GM12874 (cell line): Measurements from ENCODE around the gene SART1.

Experiments used
- CTCF ChIP-seq: IDR thresholded peaks from 2 replicates; pipeline ENCODE4 v1.5.1; 2011; ENCODE audit warnings: low read depth, mild to moderate bottlenecking, control low read depth, low read length, moderate library complexity; ENCODE audit not compliant: insufficient read depth

Gene SART1

GRCh38 chr11:65918211-65919140 is 43.1 kb upstream of the SART1 start, which contains the start of gene C11orf68:
Gene C11orf68, minus strand, starts transcription at chr11:65919062. Its CDS starts 31 bp downstream, at chr11:65919031.
- no peak for TF ChIP-seq CTCF

GRCh38 chr11:65919141-65919572 is 42.4 kb upstream of the SART1 start, which contains the start of gene DRAP1:
Gene DRAP1, plus strand, starts transcription at chr11:65919426. Its CDS starts 76 bp downstream, at chr11:65919502.
- no peak for TF ChIP-seq CTCF

GRCh38 chr11:65919573-65920371 is 41.8 kb upstream of the SART1 start:
- TF ChIP-seq CTCF, result no peak

DNA sequence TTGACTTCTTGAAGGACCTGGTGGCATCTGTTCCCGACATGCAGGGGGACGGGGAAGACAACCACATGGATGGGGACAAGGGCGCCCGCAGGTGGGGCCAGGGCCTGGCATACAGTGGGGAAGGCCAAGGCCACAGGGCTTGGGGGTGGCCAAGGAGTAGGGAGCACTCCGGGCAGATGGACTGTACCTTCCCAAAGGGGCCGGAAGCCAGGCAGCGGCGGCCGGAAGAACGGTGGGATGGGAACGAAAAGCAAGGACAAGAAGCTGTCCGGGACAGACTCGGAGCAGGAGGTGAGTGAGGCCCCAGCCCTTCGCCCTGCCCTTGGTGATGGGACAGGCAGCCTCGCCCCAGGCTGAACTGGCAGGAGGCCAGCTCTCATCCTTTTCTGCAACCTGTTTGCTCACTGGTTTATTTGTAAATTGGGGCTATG is 41.1 kb upstream of the SART1 start:
- TF ChIP-seq CTCF, result no peak

DNA sequence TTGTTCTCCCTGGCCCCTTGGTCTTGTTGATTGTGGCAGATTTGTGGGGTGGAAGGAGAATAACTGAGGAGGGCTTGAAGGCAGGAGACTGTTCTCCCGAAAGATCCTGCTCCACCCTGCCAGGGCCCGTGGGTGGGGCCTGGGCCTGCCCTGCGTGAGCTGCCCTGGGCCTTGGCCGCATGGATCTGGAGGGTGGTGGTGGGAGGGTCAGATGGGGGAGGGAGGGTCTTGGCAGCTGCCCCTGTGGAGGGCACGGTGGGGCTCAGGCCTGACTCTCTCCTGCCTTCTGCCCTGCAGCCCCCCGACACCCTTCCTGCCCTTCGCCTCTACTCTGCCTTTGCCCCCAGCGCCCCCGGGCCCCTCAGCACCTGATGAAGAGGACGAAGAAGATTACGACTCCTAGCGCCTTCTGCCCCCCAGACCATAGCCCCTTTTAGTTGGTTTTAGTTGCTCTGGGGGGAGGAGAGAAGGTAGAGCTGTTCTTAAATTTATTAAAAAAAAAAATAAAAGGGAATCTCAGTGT is 40.4 kb upstream of the SART1 start:
- TF ChIP-seq CTCF, result no peak

DNA sequence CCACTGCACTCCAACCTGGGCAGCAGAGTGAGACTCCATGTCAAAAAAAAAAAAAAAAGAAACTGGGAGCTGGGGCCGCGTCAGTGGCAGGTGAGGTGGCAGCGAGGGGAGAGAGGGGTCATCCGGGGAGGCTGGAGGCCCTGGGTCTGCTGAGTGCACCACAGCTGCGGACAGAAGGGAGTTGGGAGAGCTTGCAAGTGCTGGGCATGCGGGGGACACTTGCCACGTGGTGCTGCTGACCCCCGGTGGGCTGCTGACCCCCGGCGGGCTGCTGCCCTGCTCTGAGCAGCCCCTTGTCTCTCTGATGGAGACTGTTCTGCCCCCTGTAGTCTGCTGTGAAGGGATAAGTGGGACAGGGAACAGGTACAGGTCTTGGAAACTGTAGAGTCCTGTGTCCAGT is 39.7 kb upstream of the SART1 start:
- no peak for TF ChIP-seq CTCF

DNA sequence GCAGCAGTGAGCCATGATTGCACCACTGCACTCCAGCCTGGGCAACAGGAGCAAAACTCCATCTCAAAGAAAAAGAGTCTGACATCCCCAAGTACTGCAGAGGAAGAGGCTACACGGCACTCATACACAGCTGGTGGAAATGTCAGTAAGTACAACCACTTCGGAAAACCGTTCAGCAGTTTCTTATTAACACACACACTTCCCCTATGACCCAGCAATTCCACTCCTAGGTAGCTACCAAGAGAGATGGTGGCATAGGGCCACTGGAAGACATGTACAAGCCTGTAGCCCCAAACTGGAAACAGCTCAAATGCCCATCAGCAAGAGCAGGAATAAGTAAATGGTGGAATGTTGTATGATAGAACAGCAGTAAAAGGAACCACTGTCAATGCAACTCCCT is 39.0 kb upstream of the SART1 start:
- no peak for TF ChIP-seq CTCF
